Hepatocyte (in vitro differentiated cells): Measurements from ENCODE around the gene MYLK3.

Source experiments
- CTCF ChIP-seq: fragments of 200-600 bp; sonication (generic); IDR thresholded peaks from 2 replicates; pipeline ENCODE4 v1.5.1; 2016; ENCODE audit warnings: antibody characterized with exemption, mild to moderate bottlenecking; ENCODE audit not compliant: poor library complexity
- EZH2 ChIP-seq: fragments of 200-600 bp; sonication (generic); IDR thresholded peaks from 2 replicates; pipeline ENCODE4 v1.6.1; 2016; ENCODE audit warnings: antibody characterized with exemption, mild to moderate bottlenecking, borderline replicate concordance
- EZH2phosphoT487 ChIP-seq: fragments of 200-600 bp; sonication (generic); IDR thresholded peaks from one replicate; pipeline ENCODE4 v1.6.1; 2018; ENCODE audit warnings: antibody characterized with exemption, mild to moderate bottlenecking, low read depth, moderate library complexity; ENCODE audit not compliant: unreplicated experiment, severe bottlenecking

GRCh38 chr16:46727184-46727583, 21.0 kb downstream of the MYLK3 start:
- TF ChIP-seq CTCF = no peak
- TF ChIP-seq EZH2 = no peak
- no peak for TF ChIP-seq EZH2phosphoT487
